Central memory CD8-positive, alpha-beta T cell (primary cell): ENCODE measurements around the gene HIRA.

ENCODE experiments used
- ATAC-seq: fragments of 150-1000 bp; cut with Tn5 transposase; replicated peaks from 2 replicates; pipeline ENCODE4 v1.10.0; 2022; ENCODE audit warnings: mild to moderate bottlenecking, moderate FRiP score, moderate number of reproducible peaks; ENCODE audit not compliant: poor library complexity, severe bottlenecking; ENCODE audit errors: extremely low read depth
- DNase-seq, 2 donors: peaks; one replicate each; pipeline ENCODE4 v3.0.0; 2021; ENCODE audit warnings: low spot score in 2 of 2
- H3K27ac Mint-ChIP-seq: one replicate; pipeline ENCODE4 v1.8.0; 2022; ENCODE audit warnings: low read depth, mild to moderate bottlenecking, moderate library complexity, mixed read lengths
- H3K27me3 Mint-ChIP-seq: one replicate; pipeline ENCODE4 v1.8.0; 2022; ENCODE audit warnings: mixed read lengths
- H3K36me3 Mint-ChIP-seq: one replicate; pipeline ENCODE4 v1.8.0; 2022; ENCODE audit warnings: mild to moderate bottlenecking, moderate library complexity, mixed read lengths; ENCODE audit not compliant: insufficient read depth
- H3K4me1 Mint-ChIP-seq: one replicate; pipeline ENCODE4 v1.8.0; 2022; ENCODE audit warnings: mixed read lengths
- H3K4me3 Mint-ChIP-seq: one replicate; pipeline ENCODE4 v1.8.0; 2022; ENCODE audit warnings: mild to moderate bottlenecking, moderate library complexity, mixed read lengths
- H3K9me3 Mint-ChIP-seq: one replicate; pipeline ENCODE4 v1.8.0; 2022; ENCODE audit warnings: mixed read lengths

HIRA gene

GRCh38 chr22:19292458-19293230 lies 138.9 kb downstream of the HIRA start:
- Mint-ChIP-seq H3K36me3 (peaks cover 7% of the 10 kb centered on the region), H3K9me3 (no peaks in the 10 kb centered on the region), H3K4me3 (peak overlapping the region; percentile 78), H3K27me3 (peaks cover 33% of the 10 kb centered on the region), H3K27ac (no peak overlapping the region), H3K4me1 (peaks cover 24% of the 10 kb centered on the region)
- DNase-seq = no peak
- ATAC-seq = no peak

GRCh38 chr22:19291580-19292457 lies 139.7 kb downstream of the HIRA start, which contains the start of gene CLTCL1:
TSS of gene CLTCL1 (minus strand) at chr22:19291719. CDS start at chr22:19291641, 78 bp downstream.
- ATAC-seq (peak; percentile 70), DNase-seq (peak; percentile 29 to 43)
- Mint-ChIP-seq H3K4me3 (peak within 1 kb of the TSS; percentile 84), H3K27ac (peak within 1 kb of the TSS; percentile 53), H3K36me3 (peaks cover 7% of the 10 kb centered on the region), H3K9me3 (no peaks in the 10 kb centered on the region), H3K4me1 (peaks cover 24% of the 10 kb centered on the region), H3K27me3 (peaks cover 41% of the 10 kb centered on the region)

GRCh38 chr22:19291218-19291579 lies 140.3 kb downstream of the HIRA start:
- peak overlapping the region; percentile 53 for H3K27ac Mint-ChIP-seq

DNA sequence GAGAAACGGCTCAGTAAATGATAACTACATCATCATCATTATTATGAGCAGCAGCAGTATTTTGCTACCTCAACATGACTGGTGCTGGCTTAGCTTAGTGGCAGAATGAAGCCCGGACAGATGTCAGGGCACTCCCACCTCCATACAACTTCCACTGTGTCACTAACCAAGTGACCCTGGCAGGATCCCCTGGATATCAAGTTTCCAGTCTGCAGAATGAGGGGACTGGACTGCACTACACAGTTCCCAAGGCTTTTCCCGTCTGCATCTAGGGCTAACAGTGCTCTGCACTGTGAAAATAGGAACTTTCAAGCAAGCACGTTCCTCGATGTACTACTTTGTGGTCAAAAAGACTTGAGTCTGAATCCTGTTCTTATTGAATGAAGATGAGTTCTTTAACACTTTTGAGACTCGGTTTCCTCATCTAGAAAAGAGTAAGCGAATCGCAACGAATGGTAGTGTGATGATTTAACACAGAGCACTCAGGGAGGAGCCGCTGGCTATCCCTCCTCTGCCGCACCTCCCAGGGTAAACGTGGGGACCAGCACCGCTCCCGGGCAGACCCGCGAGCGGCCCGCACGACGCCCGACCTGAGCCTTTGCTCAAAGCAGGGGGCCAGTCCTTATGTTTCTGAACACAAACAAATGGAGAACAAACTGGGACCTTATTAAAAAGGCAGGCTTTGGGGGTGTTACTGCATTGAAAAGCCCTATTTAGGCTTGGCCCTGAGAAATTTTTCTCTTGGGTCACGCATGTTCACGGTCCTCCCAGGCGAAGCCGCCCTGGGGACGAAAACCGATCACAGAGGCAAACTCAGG lies 140.9 kb downstream of the HIRA start:
- Mint-ChIP-seq H3K27me3 (peaks cover 37% of the 10 kb centered on the region), H3K36me3 (peaks cover 7% of the 10 kb centered on the region), H3K4me3 (peak overlapping the region; percentile 84), H3K4me1 (peaks cover 24% of the 10 kb centered on the region), H3K27ac (peak overlapping the region; percentile 53), H3K9me3 (no peaks in the 10 kb centered on the region)
- ATAC-seq (no peak), DNase-seq (no peak)

More at GRCh38 chr22:19291218-19291579, 140.3 kb downstream of the HIRA start:
- H3K9me3 Mint-ChIP-seq = no peaks in the 10 kb centered on the region
- DNase-seq (peak in 1 of 2 donors; percentile 16), ATAC-seq (peak; percentile 41)
- H3K36me3 Mint-ChIP-seq = peaks cover 7% of the 10 kb centered on the region
- peaks cover 24% of the 10 kb centered on the region for H3K4me1 Mint-ChIP-seq
- peak overlapping the region; percentile 84 for H3K4me3 Mint-ChIP-seq
- peaks cover 43% of the 10 kb centered on the region for H3K27me3 Mint-ChIP-seq

DNA sequence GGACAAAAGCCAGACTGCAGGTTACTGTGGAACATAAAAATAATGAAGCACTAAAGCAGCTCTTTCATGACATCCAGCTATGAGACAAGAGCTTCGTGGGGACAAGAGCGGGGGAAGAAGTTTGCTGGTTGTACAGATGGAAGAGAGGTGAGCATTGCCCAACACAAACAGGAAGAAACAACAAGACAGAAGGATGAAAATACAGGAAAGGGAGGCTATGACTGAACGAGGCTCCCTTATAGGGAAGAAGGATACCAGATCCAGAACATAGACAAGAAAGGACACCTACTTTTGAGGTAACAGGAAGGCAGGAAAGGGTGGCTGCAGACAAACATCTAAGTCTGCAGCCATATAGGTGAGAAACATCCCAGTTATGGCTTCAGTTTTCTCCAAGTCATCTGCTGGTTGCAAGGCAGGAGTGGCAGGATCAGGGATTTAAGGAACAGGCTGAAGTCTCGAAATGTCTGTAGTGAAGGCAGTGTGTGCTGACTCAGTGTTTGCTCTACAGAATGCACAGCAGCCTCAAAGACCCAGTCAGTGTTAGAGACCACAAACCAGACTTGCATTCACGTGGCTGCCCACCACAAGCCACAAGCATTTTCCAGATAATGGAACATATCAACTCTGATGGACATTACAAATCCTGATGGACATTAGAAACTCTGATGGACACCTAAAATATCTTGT lies 141.9 kb downstream of the HIRA start:
- no peak overlapping the region for H3K27ac Mint-ChIP-seq
- H3K9me3 Mint-ChIP-seq = no peaks in the 10 kb centered on the region
- DNase-seq (no peak), ATAC-seq (no peak)
- peak overlapping the region; percentile 84 for H3K4me3 Mint-ChIP-seq
- peaks cover 24% of the 10 kb centered on the region for H3K4me1 Mint-ChIP-seq
- H3K27me3 Mint-ChIP-seq = peaks cover 36% of the 10 kb centered on the region
- H3K36me3 Mint-ChIP-seq = peaks cover 7% of the 10 kb centered on the region

DNA sequence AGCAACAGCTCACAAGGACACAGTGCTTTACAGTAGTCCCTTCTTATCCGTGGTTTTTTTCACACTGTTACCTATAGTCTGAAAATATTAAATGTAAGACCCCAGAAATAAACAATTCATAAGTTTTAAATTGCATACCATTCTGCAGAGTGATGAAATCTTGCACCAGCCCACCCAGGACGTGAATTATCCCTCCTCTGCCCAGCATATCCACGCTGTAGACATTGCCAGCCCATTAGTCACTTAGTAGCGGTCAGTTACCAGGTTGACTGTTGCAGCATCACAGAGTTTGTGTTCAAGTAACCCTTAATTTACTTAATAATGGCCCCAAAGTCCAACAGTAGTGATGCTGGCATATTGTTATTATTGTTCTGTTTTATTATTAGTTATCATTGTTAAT lies 143.6 kb downstream of the HIRA start:
- ATAC-seq = no peak
- no peaks in the 10 kb centered on the region for H3K9me3 Mint-ChIP-seq
- no peak overlapping the region for H3K4me3 Mint-ChIP-seq
- peaks cover 36% of the 10 kb centered on the region for H3K27me3 Mint-ChIP-seq
- DNase-seq = no peak
- H3K4me1 Mint-ChIP-seq = peaks cover 24% of the 10 kb centered on the region
- no peak overlapping the region for H3K27ac Mint-ChIP-seq
- H3K36me3 Mint-ChIP-seq = peaks cover 7% of the 10 kb centered on the region

GRCh38 chr22:19287076-19287707 lies 144.3 kb downstream of the HIRA start:
- H3K4me1 Mint-ChIP-seq = peaks cover 21% of the 10 kb centered on the region
- DNase-seq = no peak

DNA sequence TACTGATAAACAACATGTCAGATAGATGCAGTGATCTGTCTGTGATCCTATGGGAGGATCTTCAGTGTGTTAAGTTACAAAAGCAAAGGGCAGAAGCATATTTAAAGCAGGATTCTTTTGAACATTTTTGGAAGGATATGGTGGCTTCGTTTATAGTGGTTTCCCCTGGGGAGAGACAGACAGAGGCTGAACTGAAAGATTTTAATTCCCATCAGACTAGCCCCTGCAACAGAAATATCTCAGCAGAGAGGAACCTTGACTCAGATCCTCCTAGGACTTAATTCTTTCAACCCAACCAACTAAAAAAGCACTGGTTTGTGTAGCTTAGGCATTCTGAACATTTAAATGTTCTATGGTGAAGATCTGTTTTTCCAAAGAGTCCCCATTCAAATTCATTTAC lies 145.7 kb downstream of the HIRA start:
- Mint-ChIP-seq H3K4me1 (peaks cover 16% of the 10 kb centered on the region), H3K36me3 (peaks cover 2% of the 10 kb centered on the region), H3K27me3 (peaks cover 36% of the 10 kb centered on the region), H3K4me3 (no peak overlapping the region), H3K9me3 (no peaks in the 10 kb centered on the region), H3K27ac (no peak overlapping the region)
- DNase-seq (no peak), ATAC-seq (no peak)

More at GRCh38 chr22:19287076-19287707, 144.3 kb downstream of the HIRA start:
- H3K9me3 Mint-ChIP-seq = no peaks in the 10 kb centered on the region
- peaks cover 7% of the 10 kb centered on the region for H3K36me3 Mint-ChIP-seq
- H3K4me3 Mint-ChIP-seq = no peak overlapping the region
- H3K27ac Mint-ChIP-seq = no peak overlapping the region
- peaks cover 36% of the 10 kb centered on the region for H3K27me3 Mint-ChIP-seq
- ATAC-seq = no peak
